ENCODE measurements around the gene SLC7A8. TPM values are rescaled to one million over a fixed set of nuclear protein-coding genes. Genes with fewer than 3 reads are reported as not detected.

SLC7A8 gene
- total RNA-seq, 1 experiment from 2014 or later: 77.9 TPM

DNA sequence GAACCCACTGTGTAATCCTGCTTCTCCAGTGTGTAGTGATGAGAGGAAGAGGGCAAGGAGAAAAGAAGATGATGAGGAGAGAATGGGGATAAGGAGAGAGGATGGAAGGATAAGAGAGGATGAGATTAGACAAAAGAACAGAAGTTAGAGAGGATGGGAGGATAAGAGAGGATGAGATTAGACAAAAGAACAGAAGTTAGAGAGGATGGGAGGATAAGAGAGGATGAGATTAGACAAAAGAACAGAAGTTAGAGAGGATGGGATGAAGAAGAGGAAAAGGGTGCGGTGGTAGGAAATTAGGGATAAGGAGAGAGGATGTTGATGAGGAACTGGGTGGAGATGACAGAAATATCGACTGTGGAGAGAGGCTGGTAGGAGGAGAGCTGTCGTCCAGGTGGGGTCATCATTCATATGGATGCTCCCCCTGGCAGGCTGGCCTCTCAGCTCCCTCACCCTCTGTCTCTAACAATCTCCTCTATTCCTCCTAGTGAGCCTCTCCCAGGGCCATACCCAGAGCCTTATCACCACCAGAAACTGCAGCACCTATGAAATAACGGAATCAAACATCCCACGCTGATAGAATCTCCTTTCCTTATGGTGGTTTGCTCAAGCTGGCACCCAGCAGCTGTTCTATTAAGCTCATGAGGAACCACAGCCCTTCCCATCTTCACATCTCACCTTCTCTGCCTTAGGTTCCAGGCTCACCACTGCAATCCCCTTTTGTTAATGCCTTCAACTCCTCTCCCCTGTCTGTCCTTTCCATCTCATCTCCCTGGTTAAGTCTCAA lies 72.7 kb downstream of the SLC7A8 start:
- Histone ChIP-seq H3K79me1 (ENCODE audit: insufficient read depth, low read depth, low read length, poor library complexity, severe bottlenecking) (no peaks in the 10 kb centered on the region), H2AFZ (ENCODE audit: low read length) (no peak overlapping the region), H2BK12ac (ENCODE audit: insufficient read length, low read depth, low read length) (no peak overlapping the region), H4K5ac (ENCODE audit: insufficient read length, low read depth, low read length) (no peak overlapping the region), H3K27ac (ENCODE audit: insufficient read length, low read depth, low read length) (no peak overlapping the region), H2BK15ac (ENCODE audit: low read depth, low read length) (no peak overlapping the region), H3K18ac (ENCODE audit: insufficient read length, low read depth, low read length) (no peak overlapping the region), H3K9me3 (ENCODE audit: control insufficient read depth, low read depth, low read length) (no peaks in the 10 kb centered on the region), H3T11ph (ENCODE audit: low read length) (no peak overlapping the region), H4K8ac (replicated peaks; ENCODE audit: insufficient read length, low read depth, low read length) (no peak overlapping the region), H2BK5ac (ENCODE audit: insufficient read length, low read length) (no peak overlapping the region), H2AK5ac (ENCODE audit: insufficient read length, low read length) (no peak overlapping the region), H4K20me1 (ENCODE audit: control insufficient read depth, insufficient read depth, insufficient read length) (no peaks in the 10 kb centered on the region), H3K4ac (ENCODE audit: low read depth, low read length) (no peak overlapping the region), H4K91ac (ENCODE audit: insufficient read length, low read depth, low read length) (no peak overlapping the region), H3K56ac (ENCODE audit: insufficient read length, low read depth, low read length) (no peak overlapping the region), H3K4me2 (ENCODE audit: insufficient read depth, insufficient read length, low read length) (no peak overlapping the region), H3K23me2 (ENCODE audit: insufficient read length, low read depth, low read length, poor library complexity, severe bottlenecking) (no peaks in the 10 kb centered on the region), H3K23ac (ENCODE audit: insufficient read length, low read depth, low read length) (no peak overlapping the region), H3K9ac (ENCODE audit: extremely low read depth, insufficient read length, low read length) (no peak overlapping the region), H3K27me3 (ENCODE audit: insufficient read depth, low read length) (no peaks in the 10 kb centered on the region), H2BK20ac (ENCODE audit: low read depth, low read length, poor library complexity, severe bottlenecking) (no peak overlapping the region), H3K4me1 (ENCODE audit: insufficient read depth, low read length) (peaks cover 2% of the 10 kb centered on the region; the same call in 1 of the 2 replicates), H3K14ac (ENCODE audit: insufficient read depth, low read length) (no peak overlapping the region), H3K79me2 (ENCODE audit: insufficient read depth, low read length) (no peaks in the 10 kb centered on the region), H2BK120ac (ENCODE audit: low read depth, low read length, poor library complexity, severe bottlenecking) (no peak overlapping the region)
- Mint-ChIP-seq H3K27me3 (ENCODE audit: low read depth) (peaks cover 17% of the 10 kb centered on the region), H3K4me3 (no peak overlapping the region), H3K36me3 (ENCODE audit: insufficient read depth in 1 of 3, low read depth in 3 of 3) (peaks cover 0 to 3% (median 0%) of the 10 kb centered on the region in 3 experiments; a peak in 1 of 7 replicates), H3K27ac (no peak overlapping the region), H3K9me3 (peaks cover 8 to 9% of the 10 kb centered on the region in 2 experiments), H3K4me1 (peaks cover 29 to 31% of the 10 kb centered on the region in 2 experiments)
- TF ChIP-seq, protein P1, sequence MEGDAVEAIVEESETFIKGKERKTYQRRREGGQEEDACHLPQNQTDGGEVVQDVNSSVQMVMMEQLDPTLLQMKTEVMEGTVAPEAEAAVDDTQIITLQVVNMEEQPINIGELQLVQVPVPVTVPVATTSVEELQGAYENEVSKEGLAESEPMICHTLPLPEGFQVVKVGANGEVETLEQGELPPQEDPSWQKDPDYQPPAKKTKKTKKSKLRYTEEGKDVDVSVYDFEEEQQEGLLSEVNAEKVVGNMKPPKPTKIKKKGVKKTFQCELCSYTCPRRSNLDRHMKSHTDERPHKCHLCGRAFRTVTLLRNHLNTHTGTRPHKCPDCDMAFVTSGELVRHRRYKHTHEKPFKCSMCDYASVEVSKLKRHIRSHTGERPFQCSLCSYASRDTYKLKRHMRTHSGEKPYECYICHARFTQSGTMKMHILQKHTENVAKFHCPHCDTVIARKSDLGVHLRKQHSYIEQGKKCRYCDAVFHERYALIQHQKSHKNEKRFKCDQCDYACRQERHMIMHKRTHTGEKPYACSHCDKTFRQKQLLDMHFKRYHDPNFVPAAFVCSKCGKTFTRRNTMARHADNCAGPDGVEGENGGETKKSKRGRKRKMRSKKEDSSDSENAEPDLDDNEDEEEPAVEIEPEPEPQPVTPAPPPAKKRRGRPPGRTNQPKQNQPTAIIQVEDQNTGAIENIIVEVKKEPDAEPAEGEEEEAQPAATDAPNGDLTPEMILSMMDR (conservative IDR thresholded peaks at IDR 0.05): no peak
- WGBS (ENCODE audit: extremely low coverage, insufficient read length, low lambda C conversion rate): 100% methylated on average over 1 of the region's 5 CpGs
- no peak for DNase-seq

All from H9 (cell line).